ENCODE measurements around the gene NXT2.
"Not testable (repeated sequence)": the region's sequence is repeated elsewhere in the genome, so short reads cannot be mapped to it uniquely, and the experiment has no call there.

NXT2 gene

GRCh38 chrX:109536439-109537323, at the start of gene NXT2:
TSS of gene NXT2 (plus strand) at chrX:109536844. CDS start at chrX:109537007, 163 bp downstream.
- DNase-seq (ENCODE audit: extremely low read depth in 1 of 2, low read depth in 1 of 2), result peak; percentile 62 to 74

GRCh38 chrX:109487640-109488039, 49.0 kb upstream of the NXT2 start:
- no peak for DNase-seq (ENCODE audit: extremely low read depth in 1 of 2, low read depth in 1 of 2)

DNA sequence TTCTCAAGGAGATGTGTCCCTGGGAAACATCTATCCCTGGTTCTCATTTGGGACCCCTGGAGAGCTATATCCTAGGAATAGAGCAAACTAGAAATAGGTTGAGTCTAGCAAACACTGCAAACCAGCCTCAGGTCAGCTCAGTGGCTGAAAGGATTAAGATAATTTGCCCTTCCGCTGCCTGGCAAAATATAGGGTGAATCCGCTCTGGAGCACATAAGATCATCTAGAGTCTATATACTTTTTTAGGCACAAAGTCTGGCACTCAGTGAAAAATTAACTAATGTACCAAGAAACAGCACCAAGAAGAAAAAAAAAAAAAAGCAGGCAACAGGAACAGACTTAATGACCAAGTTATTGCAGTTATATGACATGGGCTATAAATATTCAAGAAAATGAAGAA, 47.5 kb upstream of the NXT2 start:
- no peak for DNase-seq (ENCODE audit: extremely low read depth in 1 of 2, low read depth in 1 of 2)

GRCh38 chrX:109498434-109498833, 38.2 kb upstream of the NXT2 start:
- no peak for DNase-seq (ENCODE audit: extremely low read depth in 1 of 2, low read depth in 1 of 2)

DNA sequence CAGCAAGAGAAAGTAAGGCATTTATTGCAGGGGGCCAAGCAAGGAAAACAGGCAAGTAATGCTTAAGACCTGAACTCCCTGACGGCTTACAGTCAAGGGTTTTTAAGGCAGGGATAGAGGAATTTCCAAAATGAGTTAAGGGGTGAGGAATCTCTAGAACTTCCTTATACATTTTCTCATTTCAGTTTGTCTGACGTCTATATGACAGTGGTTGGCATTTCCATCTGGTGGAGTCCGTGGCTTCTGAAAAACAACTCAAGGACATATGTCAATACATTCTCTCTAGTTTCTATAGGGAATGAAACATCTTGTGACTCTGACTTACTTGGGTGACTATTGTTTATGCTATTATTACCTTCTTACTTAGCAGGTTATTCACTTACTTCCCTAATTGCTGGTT, 35.5 kb upstream of the NXT2 start:
- DNase-seq (ENCODE audit: extremely low read depth in 1 of 2, low read depth in 1 of 2), result no peak

DNA sequence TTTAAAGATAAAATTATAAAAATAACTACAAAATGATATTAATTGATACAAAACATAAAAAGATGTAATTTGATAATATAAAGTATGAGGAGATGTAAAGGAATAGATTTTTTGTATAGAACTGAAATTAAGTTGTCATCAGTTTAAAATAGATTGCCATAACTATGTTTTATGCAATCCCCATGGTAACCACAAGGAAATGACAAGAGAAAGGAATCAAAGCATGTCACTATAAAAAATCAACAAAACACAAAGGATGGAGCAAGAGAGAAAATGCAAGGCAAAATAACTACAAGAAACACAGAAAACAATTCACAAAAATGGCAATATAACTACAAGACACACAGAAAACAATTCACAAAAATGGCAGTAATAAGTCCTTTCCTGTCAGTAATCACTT, 27.7 kb upstream of the NXT2 start:
- DNase-seq (ENCODE audit: extremely low read depth in 1 of 2, low read depth in 1 of 2), result no peak

GRCh38 chrX:109511113-109511512, 25.5 kb upstream of the NXT2 start:
- no peak for DNase-seq (ENCODE audit: extremely low read depth in 1 of 2, low read depth in 1 of 2)

DNA sequence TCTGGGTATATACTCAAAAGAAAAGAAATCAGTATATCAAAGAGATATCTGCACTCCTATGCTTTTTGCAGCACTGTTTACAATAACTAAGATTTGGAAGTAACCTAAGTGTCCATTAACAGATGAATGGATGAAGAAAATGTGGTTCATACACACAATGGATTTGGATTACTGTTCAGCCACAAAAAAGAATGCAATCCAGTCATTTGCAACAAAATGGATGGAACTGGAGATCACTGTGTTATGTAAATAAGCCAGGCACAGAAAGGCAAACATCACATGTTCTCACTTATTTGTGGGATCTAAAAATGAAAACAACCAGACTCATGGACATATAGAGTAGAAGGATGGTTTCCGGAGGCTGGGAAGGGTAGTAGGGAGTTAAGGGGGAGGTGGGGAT, 17.6 kb upstream of the NXT2 start:
- no peak for DNase-seq (ENCODE audit: extremely low read depth in 1 of 2, low read depth in 1 of 2)

DNA sequence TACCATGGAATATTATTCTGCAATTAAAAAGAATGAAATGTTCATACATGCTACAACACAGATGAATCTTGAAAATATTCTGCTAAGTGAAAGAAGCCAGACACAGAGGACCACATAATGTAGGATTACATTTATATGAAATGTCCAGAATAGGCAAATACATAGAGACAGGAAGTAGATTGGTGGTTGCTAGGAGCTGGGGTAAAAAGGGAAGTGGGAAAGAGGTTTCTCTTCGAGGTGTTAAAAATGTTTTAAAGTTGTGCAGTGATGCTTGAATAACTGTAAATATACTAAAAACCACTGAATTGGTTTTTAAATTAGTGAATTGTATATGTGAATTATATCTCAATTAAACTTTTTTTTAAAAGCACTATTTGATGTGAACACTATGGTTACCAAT, 3.6 kb upstream of the NXT2 start:
- DNase-seq (ENCODE audit: extremely low read depth in 1 of 2, low read depth in 1 of 2), result no peak

GRCh38 chrX:109533631-109534030, 3.0 kb upstream of the NXT2 start:
- no peak for DNase-seq (ENCODE audit: extremely low read depth in 1 of 2, low read depth in 1 of 2)

DNA sequence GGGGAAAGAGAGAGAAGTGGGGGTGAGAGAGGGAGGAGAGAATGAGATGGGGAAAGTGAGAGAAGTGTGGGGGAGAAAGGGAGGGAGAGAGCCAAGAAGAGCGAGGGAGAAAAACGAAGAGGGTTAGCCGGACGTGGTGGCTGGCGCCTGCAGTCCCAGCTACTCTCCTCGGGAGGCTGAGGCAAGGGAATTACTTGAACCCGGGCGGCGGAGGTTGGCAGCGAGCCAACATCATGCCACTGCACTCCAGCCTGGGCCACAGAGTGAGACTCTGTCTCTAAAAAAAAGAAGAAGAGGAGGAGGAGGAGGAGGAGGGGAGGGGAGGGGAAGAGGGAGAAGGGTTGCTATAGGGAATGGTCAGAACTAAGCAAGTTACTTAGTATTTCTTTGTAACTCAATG, 1.7 kb upstream of the NXT2 start:
- no peak for DNase-seq (ENCODE audit: extremely low read depth in 1 of 2, low read depth in 1 of 2)

- DNase-seq (ENCODE audit: extremely low read depth in 1 of 2, low read depth in 1 of 2), result no peak
These were observed 1.1 kb upstream of the NXT2 start for GRCh38 chrX:109535578-109535977.

GRCh38 chrX:109537324-109537665, 651 bp downstream of the NXT2 start:
- DNase-seq (ENCODE audit: extremely low read depth in 1 of 2, low read depth in 1 of 2), result no peak

DNA sequence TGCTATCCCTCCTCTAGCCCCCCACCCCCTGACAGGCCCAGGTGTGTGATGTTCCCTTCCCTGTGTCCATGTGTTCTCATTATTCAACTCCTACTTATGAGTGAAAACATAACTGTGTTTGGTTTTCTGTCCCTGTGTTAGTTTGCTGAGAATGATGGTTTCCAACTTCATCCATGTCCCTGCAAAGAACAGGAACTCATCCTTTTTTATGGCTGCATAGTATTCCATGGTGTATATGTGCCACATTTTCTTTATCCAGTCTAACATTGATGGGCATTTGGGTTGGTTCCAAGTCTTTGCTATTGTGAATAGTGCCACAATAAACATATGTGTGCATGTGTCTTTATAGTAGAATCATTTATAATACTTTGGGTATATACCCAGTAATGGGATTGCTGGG, 2.4 kb downstream of the NXT2 start:
- not testable (repeated sequence) for DNase-seq (ENCODE audit: extremely low read depth in 1 of 2, low read depth in 1 of 2)

DNA sequence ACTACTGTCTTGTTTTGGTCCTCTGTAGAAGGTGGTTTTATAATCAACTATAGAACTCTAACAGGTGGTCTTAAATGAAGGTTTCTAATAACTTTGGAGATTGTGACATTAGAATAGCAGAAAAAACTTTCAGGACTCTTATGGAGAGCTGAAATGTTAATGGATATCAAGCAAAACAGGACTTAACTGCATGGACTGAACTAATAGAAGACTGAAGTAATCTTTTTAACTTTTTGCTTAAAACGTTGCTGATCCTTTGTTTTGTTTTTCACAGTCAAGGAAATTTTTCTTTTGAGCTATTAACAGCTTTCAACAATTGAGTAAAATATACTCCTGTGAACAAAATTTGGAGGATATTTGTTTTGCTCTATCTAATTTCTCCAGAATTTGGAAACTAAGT, 17.2 kb downstream of the NXT2 start:
- no peak for DNase-seq (ENCODE audit: extremely low read depth in 1 of 2, low read depth in 1 of 2)

- not testable (repeated sequence) for DNase-seq (ENCODE audit: extremely low read depth in 1 of 2, low read depth in 1 of 2)
These were observed 39.4 kb downstream of the NXT2 start for GRCh38 chrX:109576083-109576482.

DNA sequence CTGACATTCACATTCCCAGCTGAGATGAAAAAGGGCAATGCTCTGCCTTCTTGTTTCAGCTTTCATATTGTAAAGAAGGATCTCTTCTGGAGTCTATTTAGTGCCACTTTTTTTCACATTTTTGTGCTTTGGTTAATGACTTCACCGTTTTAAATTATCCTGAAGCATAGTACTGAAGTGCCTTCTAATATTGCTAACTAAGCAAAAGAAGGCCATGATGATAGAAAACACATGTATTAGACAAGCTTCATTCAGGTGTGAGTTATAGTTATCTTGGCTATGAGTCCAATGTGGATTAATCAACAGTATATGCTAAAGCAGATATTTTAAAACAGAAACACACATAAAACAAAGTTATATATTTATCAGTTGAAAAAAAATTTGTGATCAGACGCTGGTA, 40.4 kb downstream of the NXT2 start:
- no peak for DNase-seq (ENCODE audit: extremely low read depth in 1 of 2, low read depth in 1 of 2)

DNA sequence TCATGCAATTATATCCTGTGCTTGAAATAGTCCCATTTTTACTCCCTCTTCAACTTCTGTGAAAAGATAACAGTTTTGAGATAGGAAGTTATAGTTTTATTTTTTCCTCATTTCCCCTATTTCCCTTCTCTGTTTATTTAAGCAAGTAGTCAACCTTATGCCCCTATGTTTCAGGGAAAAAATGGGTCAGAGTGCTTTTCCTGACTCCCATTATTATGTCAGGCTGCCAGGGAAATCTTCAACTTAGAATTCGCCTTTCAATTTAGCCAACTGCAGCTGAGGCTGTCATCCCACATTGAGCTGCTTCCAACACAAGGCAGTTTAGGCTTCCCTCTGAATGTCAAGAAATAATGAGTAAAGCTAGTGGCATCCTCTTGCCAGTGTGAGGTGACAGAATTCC, 42.3 kb downstream of the NXT2 start:
- no peak for DNase-seq (ENCODE audit: extremely low read depth in 1 of 2, low read depth in 1 of 2)

DNA sequence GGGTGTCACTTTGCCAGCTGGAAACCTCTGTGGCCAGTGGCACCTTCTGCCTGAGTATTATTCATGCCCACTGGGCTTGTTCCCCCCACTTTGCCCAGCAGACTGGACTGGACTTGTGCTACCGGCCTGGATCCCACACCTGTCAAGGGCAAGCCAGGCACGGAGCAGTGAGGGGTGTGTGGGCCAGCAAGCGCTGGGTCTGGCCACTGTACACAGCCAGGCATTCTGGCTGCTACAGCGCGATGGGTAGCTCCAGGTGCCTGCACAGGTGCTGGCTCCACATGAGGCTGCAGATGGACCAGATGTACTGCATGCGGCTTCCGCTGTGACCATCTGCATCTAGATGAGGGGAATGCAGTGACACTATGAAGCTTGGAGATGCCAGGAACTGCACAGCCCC, 48.8 kb downstream of the NXT2 start:
- no peak for DNase-seq (ENCODE audit: extremely low read depth in 1 of 2, low read depth in 1 of 2)

DNA sequence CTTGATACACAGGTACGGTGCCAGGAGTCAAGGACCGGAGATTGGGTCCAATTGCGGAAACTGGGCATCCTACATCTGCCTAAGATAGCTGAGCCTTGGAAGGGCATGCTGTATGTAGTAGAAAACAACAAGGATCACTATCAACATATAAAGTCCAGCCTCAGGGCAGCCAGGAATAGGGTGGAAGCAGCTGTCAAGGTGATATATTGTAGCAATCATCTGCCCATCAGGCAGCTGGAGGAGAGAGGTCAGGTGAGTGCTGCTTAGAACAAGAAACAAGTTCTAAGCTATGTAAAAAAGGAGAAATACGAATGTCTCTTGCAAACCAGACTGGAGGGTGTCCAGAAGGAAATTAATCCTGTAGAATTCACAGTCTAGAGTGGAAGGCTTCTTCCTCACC, 53.5 kb downstream of the NXT2 start:
- no peak for DNase-seq (ENCODE audit: extremely low read depth in 1 of 2, low read depth in 1 of 2)

Data from stimulated activated CD8-positive, alpha-beta memory T cell treated with anti-CD3 and anti-CD28 coated beads, Interleukin-7, amount 100 ng/mL, for 48 hours (primary cell).